GM18502 (cell line): ENCODE data around the gene ARMC10.
A peak's percentile ranks its signal among the peaks of the same experiment; 100 is the strongest.
"Not testable (repeated sequence)": the region's sequence is repeated elsewhere in the genome, so short reads cannot be mapped to it uniquely, and the experiment has no call there.

Source experiments
- ATAC-seq: cut with Tn5 transposase; IDR thresholded peaks from one replicate; pipeline ENCODE4 v1.9.1; 2021; ENCODE audit warnings: mild to moderate bottlenecking; ENCODE audit not compliant: unreplicated experiment, poor library complexity

ARMC10 gene

DNA sequence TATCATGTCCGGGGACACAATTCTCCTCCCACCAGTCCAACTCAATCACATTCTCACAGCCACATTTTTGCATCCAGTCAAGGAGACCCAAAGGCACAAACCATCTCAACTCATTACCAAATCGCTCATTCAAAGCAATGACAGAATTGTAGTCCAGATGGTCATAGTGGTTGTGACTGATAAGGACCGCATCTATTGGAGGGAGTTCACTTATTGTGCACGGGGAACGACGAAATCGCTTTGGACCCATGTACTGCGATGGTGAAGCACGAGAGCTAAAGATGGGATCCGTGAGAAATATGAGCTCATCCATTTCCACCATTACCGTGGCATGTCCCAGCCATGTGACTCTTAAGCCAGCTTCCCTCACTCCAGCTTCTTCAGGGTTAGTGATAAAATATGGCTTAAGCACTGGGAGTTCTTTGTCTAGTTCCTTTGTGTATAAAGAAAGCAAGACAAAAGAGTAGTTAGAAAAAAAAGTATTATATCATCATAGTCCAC lies 44.9 kb downstream of the ARMC10 start:
- ATAC-seq, result no peak

DNA sequence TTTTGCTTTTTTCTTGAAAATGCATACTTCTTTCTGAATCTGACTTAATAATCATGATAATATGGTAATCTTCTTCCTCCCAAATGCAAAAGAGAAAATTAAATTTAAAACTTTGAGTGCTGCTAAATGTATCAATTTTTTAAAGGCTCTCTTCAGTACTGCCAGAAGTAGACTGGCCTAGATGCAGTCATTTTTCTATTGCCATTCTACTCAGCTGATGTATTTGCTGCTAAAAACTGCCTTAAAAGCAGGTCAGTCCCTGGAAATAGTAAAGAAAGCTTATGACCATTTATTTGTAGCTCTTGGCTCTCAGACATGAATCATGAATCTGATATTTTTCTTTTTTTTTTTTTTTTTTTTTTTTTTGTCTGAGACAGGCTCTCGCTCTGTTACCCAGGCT lies 45.4 kb downstream of the ARMC10 start:
- no peak for ATAC-seq

DNA sequence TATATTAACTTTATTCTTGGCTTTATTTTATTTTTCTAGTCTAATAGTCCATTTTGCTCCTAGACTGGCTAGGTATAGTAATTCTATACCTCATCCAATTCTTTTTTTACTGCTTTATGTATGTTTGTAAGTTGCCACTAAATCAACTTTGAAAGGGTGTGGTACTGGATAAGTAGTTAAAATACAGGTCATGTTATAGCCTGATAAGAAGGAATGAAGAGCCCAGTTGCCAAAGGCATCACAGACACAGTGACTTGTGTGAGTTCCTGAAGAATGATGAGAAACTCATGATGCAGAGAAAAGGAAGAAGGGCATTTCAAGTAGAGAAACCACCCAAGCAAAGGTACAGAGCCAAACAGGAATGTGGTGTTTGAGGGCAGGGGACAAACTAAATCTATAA lies 46.7 kb downstream of the ARMC10 start:
- ATAC-seq, result no peak

DNA sequence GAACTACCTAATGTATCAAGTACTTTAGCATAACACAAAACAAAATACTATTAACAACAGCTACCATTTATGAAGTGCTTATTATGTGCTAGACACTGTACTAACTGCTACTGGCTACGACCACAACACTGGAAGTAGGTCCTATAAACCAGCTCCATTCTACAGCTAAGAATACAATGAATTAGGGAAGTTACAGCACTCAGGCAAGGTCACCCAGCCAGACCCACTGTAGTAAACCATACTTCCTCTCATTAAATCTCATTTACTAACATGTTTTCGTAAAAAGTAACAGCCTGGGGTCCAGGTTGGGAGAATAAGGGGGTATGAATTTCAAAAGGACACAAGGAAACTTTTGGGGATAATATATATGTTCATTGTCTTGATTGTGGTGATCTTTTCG lies 48.6 kb downstream of the ARMC10 start:
- ATAC-seq, result no peak

DNA sequence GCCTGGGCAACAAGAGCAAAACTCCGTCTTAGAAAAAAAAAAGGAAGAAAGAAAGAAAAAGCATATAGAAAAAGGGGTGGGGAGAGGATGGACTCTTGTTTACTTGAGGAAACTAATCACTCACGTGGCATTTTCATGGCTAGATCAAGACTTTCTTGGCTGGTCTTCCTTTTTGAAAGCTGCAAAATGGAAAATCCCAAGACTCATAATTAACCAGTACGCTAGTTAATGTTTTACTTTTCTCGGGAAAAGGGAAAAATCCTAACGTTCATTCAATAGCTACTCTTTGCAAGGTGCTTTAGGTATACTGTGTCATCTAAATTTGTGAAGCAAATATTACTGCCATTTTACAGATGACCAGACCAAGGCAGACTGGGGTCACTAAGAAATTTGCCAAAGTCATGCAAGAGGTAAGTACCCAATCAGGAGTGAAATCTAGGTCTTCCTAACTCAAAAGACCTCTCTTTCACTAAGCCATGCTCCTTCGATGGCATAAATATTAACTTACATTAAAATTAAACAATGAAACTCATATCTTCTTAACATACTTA lies 49.6 kb downstream of the ARMC10 start:
- no peak for ATAC-seq

DNA sequence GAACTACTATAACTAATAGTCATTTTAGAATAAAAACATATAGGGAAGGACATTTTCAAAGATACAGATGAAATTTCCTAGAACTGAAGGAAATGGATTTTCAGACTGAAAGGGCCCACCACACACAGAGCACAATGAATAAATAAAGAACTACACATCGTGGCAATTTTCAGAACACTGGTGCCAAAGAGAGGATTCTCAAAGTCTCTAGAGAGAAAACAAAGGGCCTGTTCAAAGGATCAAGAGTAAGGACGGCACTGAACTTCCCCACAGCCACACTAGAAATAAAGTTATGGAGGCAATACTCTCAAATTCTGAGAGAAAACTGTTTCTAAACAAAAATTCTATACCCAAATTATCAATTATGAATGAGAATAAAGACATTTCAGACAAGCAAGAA lies 52.1 kb downstream of the ARMC10 start:
- no peak for ATAC-seq

DNA sequence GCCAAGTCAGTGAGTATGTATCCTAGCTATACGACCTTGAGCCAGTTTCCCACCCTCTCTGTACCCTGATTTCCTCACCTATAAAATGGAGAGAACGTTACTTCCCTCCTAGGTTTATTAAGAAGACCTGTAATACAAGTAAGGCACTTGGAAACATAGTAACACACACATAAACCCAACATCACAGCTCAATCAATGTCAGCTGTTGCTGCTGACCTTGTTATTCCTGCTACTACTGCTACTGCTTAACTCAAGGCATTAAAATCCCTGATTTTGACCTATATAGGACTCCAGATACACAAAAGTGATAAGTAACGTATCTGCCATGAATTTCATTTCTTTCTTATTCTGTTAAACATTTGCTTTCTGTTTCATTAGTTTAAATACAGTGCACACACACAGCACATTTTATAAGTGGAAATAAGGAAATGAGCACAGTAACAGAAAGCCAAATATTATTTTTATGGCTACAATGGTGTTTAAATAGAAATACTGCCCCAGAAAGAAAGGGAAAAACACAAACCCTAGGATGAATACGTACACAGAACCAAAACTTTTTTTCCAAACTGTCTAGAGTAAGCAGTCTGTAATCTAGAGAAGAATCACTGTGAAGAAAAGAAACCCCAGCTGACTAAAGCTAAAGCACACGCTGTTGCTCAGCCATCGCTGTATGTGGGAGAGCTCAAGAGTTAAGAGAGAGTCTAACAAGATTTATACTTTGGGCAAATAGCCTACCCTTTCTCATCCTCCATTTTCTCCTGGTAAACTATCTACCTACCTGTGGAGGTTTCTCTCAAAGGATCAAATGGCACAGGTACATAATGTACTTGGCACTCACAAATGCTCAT lies 55.0 kb downstream of the ARMC10 start:
- ATAC-seq, result no peak

DNA sequence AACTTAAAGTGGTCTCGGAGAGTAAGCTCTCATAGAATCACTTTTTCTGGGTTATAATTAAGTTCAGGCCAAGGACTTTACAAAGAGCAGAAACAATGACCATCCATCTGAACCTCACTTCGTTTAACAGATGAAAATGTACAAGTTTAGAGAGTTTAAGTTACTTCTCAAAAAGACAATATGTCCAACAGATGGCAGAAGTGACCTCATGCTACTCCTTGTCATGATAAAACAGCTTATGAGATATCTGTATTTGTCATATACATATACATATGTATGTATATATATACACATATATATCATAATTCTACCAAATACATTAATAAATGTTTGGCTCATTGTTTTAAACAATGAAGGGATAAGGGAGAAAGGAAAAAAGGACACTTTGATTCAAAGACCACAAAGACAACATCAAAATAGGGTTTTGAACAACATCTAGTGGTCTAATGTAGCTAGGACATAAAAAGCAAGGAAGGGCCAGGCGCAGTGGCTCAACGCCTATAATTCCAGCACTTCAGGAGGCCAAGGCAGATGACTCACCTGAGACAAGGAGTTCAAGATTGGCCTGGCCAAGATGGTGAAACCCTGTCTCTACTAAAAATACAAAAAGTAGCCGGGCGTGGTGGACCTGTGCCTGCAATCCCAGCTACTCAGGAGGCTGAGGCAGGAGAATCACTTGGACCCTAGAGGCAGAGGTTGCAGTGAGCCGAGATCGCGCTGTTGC lies 56.1 kb downstream of the ARMC10 start:
- no peak for ATAC-seq

DNA sequence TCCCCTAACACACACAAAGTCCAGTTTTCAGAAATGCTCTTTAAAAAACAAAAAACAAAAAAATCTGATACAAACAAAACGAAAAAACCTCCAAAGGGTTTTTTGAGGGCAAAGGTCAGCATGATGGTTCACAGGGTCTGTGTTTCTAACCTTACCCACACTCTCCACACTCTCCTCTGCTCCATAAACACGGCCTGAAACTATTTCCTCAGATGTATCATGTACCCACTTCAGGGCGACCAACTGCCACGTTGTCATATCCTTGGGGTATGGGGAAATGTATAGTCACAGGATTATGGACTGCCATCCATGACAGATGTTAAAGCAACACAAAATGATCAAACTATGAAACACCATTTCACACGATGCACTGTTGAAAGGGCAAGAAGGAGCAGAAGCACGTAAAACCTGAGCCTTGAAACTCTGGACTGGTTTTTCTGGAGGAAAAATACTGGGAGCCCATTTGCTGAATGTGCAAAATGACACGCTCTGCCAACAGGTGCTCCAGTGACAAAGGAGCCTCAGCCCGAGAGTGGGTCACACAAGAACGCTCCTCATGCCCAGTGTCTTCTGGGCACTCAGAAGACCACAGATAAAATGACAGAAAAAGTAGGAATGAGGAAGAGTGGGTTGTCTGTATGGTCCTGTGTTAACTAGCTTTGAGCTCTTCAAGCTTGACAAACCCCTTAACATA lies 58.2 kb downstream of the ARMC10 start:
- ATAC-seq, result no peak

DNA sequence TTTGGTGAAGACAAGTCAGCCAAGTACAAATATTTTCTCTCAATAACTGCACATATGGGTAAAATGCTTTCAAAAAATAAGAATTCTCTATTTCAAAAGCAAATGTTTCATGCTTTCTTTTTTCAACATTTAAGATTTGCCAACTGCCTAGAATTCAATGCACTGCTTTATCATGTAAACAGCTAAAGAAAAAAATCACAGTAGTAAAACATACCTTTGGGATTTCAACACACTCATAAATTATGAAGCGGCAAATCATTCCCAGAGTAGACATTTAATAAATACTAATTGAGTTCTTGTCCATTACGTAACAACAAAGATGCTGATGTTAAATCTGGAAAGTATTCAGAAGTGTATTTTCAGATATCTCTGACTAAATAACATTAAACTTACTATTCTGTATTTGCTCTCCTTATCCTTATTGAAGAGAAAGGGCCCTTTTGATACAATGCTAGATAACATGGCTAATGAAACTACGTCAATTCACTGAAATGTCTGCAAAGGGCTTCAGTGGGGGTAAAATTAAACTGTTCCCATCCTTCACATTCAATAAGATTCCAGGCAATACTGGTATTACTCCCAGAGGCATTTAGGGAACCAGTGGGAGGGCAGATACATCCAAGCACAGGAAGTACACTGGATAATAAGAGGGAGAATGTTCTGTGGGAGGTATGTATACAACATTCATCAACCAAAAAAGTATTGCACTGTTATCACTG lies 60.1 kb downstream of the ARMC10 start:
- no peak for ATAC-seq

DNA sequence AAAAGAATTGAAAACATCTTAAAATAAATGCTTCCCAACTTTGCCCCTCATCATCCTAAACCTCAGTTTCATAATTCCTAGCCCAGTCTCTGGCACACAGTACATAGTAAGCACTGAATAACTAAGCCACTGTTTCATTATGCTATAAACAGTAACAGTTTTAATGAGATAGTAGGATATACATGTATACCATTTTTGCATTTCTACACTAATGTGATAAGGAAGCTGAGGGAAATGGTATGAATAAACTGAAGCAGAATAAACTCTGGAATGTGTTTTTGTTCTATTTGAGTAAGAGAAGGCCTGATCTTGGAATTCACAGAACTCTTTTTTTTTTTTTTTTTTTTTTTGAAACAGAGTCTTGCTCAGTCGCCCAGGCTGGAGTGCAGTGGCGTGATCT lies 65.1 kb downstream of the ARMC10 start:
- no peak for ATAC-seq

DNA sequence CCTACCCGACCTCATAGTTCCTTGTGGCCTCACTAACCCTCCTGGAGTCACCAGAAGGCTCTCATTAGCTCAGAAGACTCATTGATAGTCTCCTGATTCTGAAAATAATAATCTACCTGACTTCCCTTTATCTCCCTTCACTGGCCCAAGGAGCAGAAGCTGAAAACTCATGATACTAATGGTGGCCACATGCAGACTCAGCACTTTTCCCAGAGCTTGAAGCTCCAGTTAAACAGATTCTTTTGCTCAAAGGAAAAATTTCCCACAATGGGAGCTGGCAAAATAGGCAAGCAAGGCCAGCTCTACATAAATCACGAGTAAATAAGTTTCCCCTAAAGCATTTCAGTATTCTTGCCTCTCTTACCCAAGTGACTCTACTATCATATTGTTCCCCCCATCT lies 65.7 kb downstream of the ARMC10 start:
- no peak for ATAC-seq

DNA sequence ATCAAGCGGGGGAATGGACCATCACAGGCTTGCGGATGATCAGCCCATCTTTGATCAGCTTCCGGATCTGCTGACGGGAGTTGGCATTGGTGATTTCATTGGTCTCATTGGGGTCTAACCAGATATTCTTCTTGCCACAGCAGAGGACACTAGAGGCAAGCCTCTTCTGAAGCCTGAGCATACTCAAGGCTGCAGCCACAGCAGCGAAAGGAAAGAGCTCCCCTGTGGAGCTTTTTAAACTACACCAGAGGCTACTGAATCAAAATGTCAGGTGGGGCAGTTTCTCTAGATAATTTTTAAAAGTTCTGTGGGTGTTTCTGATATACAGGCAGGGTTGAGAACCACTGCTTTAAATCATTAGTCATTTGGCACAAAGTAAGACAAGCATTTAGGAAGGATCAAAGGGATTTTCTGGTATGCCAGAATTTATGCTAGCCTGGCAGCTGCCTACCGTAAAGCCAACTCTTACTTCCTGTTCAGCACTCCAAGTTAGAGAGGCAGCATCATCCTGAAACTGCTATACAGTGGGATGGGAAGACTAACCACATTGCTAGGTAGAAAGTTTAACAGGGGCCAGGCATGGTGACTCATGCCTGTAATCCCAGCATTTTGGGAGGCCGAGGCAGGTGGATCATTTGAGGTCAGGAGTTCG lies 66.9 kb downstream of the ARMC10 start:
- no peak for ATAC-seq

DNA sequence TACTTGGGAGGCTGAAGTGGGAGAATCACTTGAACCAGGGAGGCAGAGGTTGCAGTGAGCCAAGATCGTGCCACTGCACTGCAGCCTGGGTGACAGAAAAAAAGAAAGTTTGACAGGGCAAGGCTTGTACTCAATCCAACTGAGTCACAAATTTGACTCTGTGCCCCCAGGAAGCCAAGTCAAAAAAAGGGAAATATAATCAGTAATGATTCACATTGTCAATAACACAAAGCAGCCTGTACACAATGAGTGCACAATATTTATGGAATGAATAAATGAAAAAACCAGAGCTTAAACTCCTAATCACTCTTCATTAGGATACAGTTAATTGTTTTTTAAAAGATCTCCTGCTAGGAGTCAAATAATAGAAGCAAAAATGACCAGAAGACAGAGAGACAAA lies 67.6 kb downstream of the ARMC10 start:
- no peak for ATAC-seq

DNA sequence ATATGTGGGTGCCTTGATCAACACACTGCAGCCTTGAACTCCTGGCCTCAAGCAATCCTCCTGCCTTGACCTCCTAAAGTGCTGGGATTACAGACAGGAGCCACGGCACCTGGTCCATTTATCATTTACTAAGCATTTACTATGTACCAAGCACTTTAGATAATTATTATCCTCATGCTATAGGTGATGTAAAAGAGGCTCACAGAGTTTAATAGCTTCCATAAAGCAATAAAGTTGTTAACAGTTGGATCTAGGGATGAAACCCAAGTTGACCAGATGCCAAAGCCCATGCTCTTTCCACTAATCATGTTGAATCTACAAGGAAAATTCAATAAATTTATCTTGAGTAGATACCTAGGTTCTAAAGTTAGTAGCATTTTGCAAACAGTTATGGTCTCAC lies 68.9 kb downstream of the ARMC10 start:
- no peak for ATAC-seq

DNA sequence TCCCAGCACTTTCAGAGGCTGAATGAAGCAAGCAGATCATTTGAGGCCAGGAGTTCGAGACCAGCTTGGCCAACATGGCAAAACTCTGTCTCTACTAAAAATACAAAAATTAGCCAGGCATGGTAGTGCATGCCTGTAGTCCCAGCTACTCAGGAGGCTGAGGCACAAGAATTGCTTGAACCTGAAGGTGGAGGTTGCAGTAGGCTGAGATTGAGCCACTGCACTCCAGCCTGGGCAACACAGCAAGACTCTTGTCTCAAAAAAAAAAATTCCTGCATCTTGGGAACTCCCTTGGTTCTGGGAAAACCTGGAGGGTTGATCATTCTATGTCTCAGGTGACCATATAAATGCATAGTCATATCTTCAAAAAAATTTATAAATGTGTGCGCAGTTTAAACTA lies 69.8 kb downstream of the ARMC10 start:
- not testable (repeated sequence) for ATAC-seq

DNA sequence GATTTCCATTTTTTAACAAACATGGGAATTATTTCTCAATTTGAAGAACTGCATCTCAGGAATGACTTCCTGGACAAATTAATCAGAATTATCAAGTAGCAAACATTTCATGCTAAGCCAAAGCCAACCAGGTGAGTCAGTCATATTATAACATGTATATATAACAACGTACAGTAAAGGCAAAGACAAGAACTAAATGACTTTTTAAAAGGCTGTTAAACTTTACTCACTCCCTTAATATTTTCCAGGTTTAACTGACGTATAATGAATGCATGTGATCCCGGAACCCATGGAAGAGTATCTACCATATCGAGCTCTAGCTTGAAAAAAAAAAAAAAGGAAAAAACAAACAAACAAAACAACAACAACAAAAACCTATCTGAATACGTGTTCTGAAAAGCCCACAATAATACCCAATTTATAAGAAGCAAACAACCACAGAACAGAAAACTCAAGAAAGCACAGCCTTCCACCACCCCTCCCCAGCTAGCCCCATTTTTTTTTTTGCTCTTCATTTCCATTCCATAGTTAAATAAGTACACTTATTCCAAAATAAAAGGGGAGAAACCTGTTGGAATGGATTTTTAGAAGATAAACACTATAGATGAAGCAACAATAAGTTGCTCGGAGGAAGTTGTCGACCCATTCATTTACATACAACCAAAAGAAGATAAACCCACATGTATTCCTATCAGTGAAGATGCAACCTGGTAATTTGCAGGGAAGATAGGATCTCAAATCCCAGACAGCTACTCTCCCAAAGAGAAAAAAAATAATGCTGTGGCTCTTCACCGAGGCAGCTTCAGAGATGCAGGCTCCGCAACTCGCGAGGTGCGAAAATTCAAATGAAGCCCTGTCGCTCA lies 73.4 kb downstream of the ARMC10 start:
- peak; percentile 9 for ATAC-seq
